Islet precursor cell (in vitro differentiated cells): ENCODE results near the gene THRSP.
"Not testable (repeated sequence)": the region's sequence is repeated elsewhere in the genome, so short reads cannot be mapped to it uniquely, and the experiment has no call there.

Experiments
- DNase-seq: peaks from one replicate; pipeline ENCODE4 v3.0.0-alpha.2; 2018

The THRSP gene

GRCh38 chr11:78063440-78064181, at the start of gene THRSP:
Gene THRSP (plus strand): TSS chr11:78063861. CDS start chr11:78063882, 21 bp downstream.
- no peak for DNase-seq

GRCh38 chr11:78014937-78015520, 48.6 kb upstream of the THRSP start:
- not testable (repeated sequence) for DNase-seq

- no peak for DNase-seq
Measured at GRCh38 chr11:78015878-78016277, 47.8 kb upstream of the THRSP start.

GRCh38 chr11:78019808-78020207, 43.9 kb upstream of the THRSP start:
- peak; percentile 67 for DNase-seq

GRCh38 chr11:78020246-78020645, 43.4 kb upstream of the THRSP start:
- DNase-seq: no peak

- no peak for DNase-seq
Measured at GRCh38 chr11:78021611-78022010, 42.0 kb upstream of the THRSP start.

GRCh38 chr11:78022397-78023396, 41.0 kb upstream of the THRSP start, which contains the start of gene KCTD14:
Gene KCTD14 (minus strand): TSS chr11:78023276. CDS start chr11:78023249, 27 bp downstream.
- DNase-seq: peak; percentile 91

GRCh38 chr11:78023426-78023825, 40.2 kb upstream of the THRSP start:
- no peak for DNase-seq

GRCh38 chr11:78025378-78025777, 38.3 kb upstream of the THRSP start:
- DNase-seq: no peak

GRCh38 chr11:78027759-78028158, 35.9 kb upstream of the THRSP start:
- no peak for DNase-seq

GRCh38 chr11:78028423-78028822, 35.2 kb upstream of the THRSP start:
- peak; percentile 65 for DNase-seq

- no peak for DNase-seq
Measured at GRCh38 chr11:78030429-78031325, 33.0 kb upstream of the THRSP start.

GRCh38 chr11:78031629-78032028, 32.0 kb upstream of the THRSP start:
- DNase-seq: no peak

- no peak for DNase-seq
Measured at GRCh38 chr11:78032090-78032489, 31.6 kb upstream of the THRSP start.

GRCh38 chr11:78033040-78033439, 30.6 kb upstream of the THRSP start:
- DNase-seq: no peak

GRCh38 chr11:78034623-78035022, 29.0 kb upstream of the THRSP start:
- no peak for DNase-seq

- DNase-seq: no peak
Measured at GRCh38 chr11:78036313-78036712, 27.3 kb upstream of the THRSP start.

GRCh38 chr11:78037056-78037455, 26.6 kb upstream of the THRSP start:
- peak; percentile 64 for DNase-seq

GRCh38 chr11:78037825-78038620, 25.6 kb upstream of the THRSP start:
- no peak for DNase-seq

GRCh38 chr11:78038697-78039313, 24.9 kb upstream of the THRSP start:
- DNase-seq: no peak

GRCh38 chr11:78039391-78039918, 24.2 kb upstream of the THRSP start:
- no peak for DNase-seq
